Measurements from ENCODE around the gene SLC7A9.

GRCh38 chr19:32819419-32820400 is 49.9 kb downstream of the SLC7A9 start:
- TF ChIP-seq GATA2 (IDR thresholded peaks at IDR 0.05; ENCODE audit: low read depth, low read length) (no peak), GATA3 (IDR thresholded peaks at IDR 0.05; ENCODE audit: low read depth, low read length) (no peak)

All from SH-SY5Y (cell line).